BE2C (cell line): ENCODE measurements around the gene HDC.

Experiments used
- DNase-seq: peaks from one replicate; pipeline ENCODE4 v3.0.0-alpha.2; 2020
- H3K27me3 ChIP-seq: fragments of 250-450 bp; sonication (Bioruptor Pico); 2 replicates; pipeline ENCODE4 v1.5.1; 2020; ENCODE audit warnings: mild to moderate bottlenecking
- H3K36me3 ChIP-seq: fragments of 250-450 bp; sonication (Bioruptor Pico); 2 replicates; pipeline ENCODE4 v1.5.1; 2020; ENCODE audit warnings: mild to moderate bottlenecking
- H3K4me1 ChIP-seq: fragments of 250-450 bp; sonication (Bioruptor Pico); 2 replicates; pipeline ENCODE4 v1.5.1; 2020
- H3K4me3 ChIP-seq: 2 replicates; pipeline ENCODE4 v1.5.1; 2011; ENCODE audit warnings: low read depth, low read length
- H3K9me3 ChIP-seq: fragments of 250-450 bp; sonication (Bioruptor Pico); 2 replicates; pipeline ENCODE4 v1.5.1; 2020
- CTCF ChIP-seq: IDR thresholded peaks from 2 replicates; pipeline ENCODE4 v1.5.1; 2012; ENCODE audit warnings: mild to moderate bottlenecking, low read depth, low read length

HDC gene

GRCh38 chr15:50227076-50227475 is 38.5 kb downstream of the HDC start:
- Histone ChIP-seq H3K27me3 (no peaks in the 10 kb centered on the region), H3K9me3 (no peaks in the 10 kb centered on the region), H3K4me3 (no peak overlapping the region), H3K36me3 (no peaks in the 10 kb centered on the region), H3K4me1 (no peaks in the 10 kb centered on the region; the same call in 1 of the 2 replicates)
- DNase-seq, result no peak
- TF ChIP-seq CTCF, result no peak

DNA sequence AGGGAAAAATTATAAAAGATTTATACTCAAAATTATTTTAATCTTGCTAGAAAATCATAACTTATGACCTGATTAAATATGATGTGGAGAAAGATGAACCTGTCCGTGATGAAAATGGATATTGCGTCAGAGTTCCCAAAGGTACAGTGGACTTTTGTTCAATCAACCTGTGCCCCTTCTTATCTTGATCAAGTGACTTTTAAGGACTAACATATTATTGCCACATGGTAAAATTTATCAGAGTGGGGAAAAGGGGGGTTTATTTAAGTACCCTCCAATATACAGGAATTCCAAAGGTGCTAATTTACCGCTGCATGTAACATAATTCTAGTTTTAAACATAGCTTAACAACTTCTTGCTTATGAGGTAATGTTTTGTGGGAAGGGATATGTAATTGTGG is 39.6 kb downstream of the HDC start:
- Histone ChIP-seq H3K9me3 (no peaks in the 10 kb centered on the region), H3K27me3 (peaks cover 3% of the 10 kb centered on the region; the same call in 1 of the 2 replicates), H3K4me3 (no peak overlapping the region), H3K36me3 (no peaks in the 10 kb centered on the region), H3K4me1 (no peaks in the 10 kb centered on the region; the same call in 1 of the 2 replicates)
- no peak for TF ChIP-seq CTCF
- no peak for DNase-seq

- no peak for TF ChIP-seq CTCF
- no peak for DNase-seq
- Histone ChIP-seq H3K9me3 (no peaks in the 10 kb centered on the region), H3K27me3 (peaks cover 3% of the 10 kb centered on the region; the same call in 1 of the 2 replicates), H3K4me3 (no peak overlapping the region), H3K4me1 (no peaks in the 10 kb centered on the region; the same call in 1 of the 2 replicates), H3K36me3 (no peaks in the 10 kb centered on the region)
These were observed 40.5 kb downstream of the HDC start for GRCh38 chr15:50225057-50225456.

- no peak for DNase-seq
- no peak overlapping the region for H3K4me3 ChIP-seq
- no peaks in the 10 kb centered on the region for H3K36me3 ChIP-seq
- H3K4me1 ChIP-seq, result no peaks in the 10 kb centered on the region; the same call in 1 of the 2 replicates
- no peaks in the 10 kb centered on the region for H3K9me3 ChIP-seq
- no peak for TF ChIP-seq CTCF
- H3K27me3 ChIP-seq, result peaks cover 3% of the 10 kb centered on the region; the same call in 1 of the 2 replicates
These were observed 40.9 kb downstream of the HDC start for GRCh38 chr15:50224606-50225005.

DNA sequence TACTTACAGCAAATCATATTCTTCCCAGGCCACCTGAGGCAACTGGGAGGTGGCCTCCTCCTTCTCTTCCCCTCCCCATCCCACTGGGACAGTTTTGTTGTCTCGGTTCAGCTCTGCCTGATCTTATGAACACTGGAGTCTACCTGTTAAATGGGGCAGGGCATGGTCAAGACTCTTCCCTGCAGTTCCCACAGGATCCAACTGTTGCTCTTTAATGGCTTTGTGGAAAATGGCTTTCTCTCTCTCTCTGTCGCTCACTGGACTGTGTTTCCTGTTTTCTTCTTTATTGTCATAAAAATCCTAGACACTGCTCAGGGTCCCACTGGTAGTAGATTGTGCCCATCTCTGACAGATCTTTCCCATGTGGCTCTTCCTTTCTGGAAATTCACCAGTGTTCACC is 43.3 kb downstream of the HDC start:
- DNase-seq, result no peak
- Histone ChIP-seq H3K27me3 (peaks cover 6% of the 10 kb centered on the region), H3K4me3 (no peak overlapping the region), H3K36me3 (no peaks in the 10 kb centered on the region), H3K4me1 (no peaks in the 10 kb centered on the region), H3K9me3 (no peaks in the 10 kb centered on the region)
- no peak for TF ChIP-seq CTCF

DNA sequence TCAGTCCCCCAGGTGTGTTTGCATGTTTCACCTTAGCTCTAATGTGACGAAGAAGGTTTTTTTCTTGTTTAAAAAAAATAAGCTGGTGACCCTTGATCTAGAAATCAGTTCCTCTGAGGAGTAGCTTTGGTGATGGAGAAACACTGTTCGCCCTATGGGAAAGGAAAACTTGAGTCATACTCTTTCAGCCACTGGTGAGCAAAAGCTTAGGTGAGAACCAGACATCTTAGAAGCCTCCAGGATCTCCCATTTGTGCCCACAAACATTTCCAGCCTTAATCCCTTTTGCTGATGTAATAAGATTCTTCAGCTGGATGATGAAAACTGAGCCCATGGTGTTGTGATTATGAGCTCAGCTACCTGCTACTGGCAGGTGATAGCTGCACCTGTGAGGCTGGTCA is 45.7 kb downstream of the HDC start:
- H3K36me3 ChIP-seq, result no peaks in the 10 kb centered on the region
- H3K4me3 ChIP-seq, result no peak overlapping the region
- DNase-seq, result no peak
- no peaks in the 10 kb centered on the region for H3K9me3 ChIP-seq
- TF ChIP-seq CTCF, result no peak
- H3K4me1 ChIP-seq, result no peaks in the 10 kb centered on the region
- peaks cover 6% of the 10 kb centered on the region for H3K27me3 ChIP-seq
